BLaER1 (cell line): Measurements from ENCODE around the gene MAGEA1.
"Not testable (repeated sequence)": the region's sequence is repeated elsewhere in the genome, so short reads cannot be mapped to it uniquely, and the experiment has no call there.

ENCODE experiments used
- H3K27ac ChIP-seq: shearing (Covaris generic); formaldehyde crosslinking; 2 replicates; pipeline ENCODE4 v1.8.1; 2022
- H3K27me3 ChIP-seq: shearing (Covaris generic); formaldehyde crosslinking; 2 replicates; pipeline ENCODE4 v1.8.1; 2022
- H3K36me3 ChIP-seq: shearing (Covaris generic); formaldehyde crosslinking; 2 replicates; pipeline ENCODE4 v1.8.1; 2022
- H3K4me1 ChIP-seq: shearing (Covaris generic); formaldehyde crosslinking; 2 replicates; pipeline ENCODE4 v1.8.1; 2022
- H3K4me2 ChIP-seq: shearing (Covaris generic); formaldehyde crosslinking; 2 replicates; pipeline ENCODE4 v1.8.1; 2022
- H3K4me3 ChIP-seq: shearing (Covaris generic); formaldehyde crosslinking; 2 replicates; pipeline ENCODE4 v1.8.1; 2022
- H3K9ac ChIP-seq: shearing (Covaris generic); formaldehyde crosslinking; 2 replicates; pipeline ENCODE4 v1.8.1; 2022
- H3K9me3 ChIP-seq: shearing (Covaris generic); formaldehyde crosslinking; 2 replicates; pipeline ENCODE4 v1.8.1; 2022
- H4K20me1 ChIP-seq: shearing (Covaris generic); formaldehyde crosslinking; 2 replicates; pipeline ENCODE4 v1.8.1; 2022
- Cebpa-rat ChIP-seq: shearing (Covaris generic); IDR thresholded peaks from 2 replicates; pipeline ENCODE4 v1.8.1; 2022

MAGEA1 gene

GRCh38 chrX:153179131-153179530 lies at the start of gene MAGEA1:
Gene MAGEA1 (plus strand): TSS chrX:153179284. CDS start chrX:153182390, 3,106 bp downstream.
- H3K27me3 ChIP-seq = peaks cover 60% of the 10 kb centered on the region
- H3K36me3 ChIP-seq = no peaks in the 10 kb centered on the region
- H3K4me2 ChIP-seq = no peak within 1 kb of the TSS
- H3K9ac ChIP-seq = no peak within 1 kb of the TSS
- H4K20me1 ChIP-seq = peaks cover 5% of the 10 kb centered on the region; the same call in 1 of the 2 replicates
- TF ChIP-seq Cebpa-rat = no peak
- no peak within 1 kb of the TSS for H3K27ac ChIP-seq
- H3K9me3 ChIP-seq = 0 out of 2 replicates have a peak, but pooled peaks cover 5% of the 10 kb centered on the region
- no peak within 1 kb of the TSS for H3K4me3 ChIP-seq
- H3K4me1 ChIP-seq = no peaks in the 10 kb centered on the region

GRCh38 chrX:153132924-153133323 lies 46.2 kb upstream of the MAGEA1 start:
- H3K4me1 ChIP-seq, H4K20me1 ChIP-seq, H3K4me3 ChIP-seq, H3K27ac ChIP-seq, H3K4me2 ChIP-seq, H3K27me3 ChIP-seq, H3K9ac ChIP-seq, H3K36me3 ChIP-seq, H3K9me3 ChIP-seq: not testable (repeated sequence)

DNA sequence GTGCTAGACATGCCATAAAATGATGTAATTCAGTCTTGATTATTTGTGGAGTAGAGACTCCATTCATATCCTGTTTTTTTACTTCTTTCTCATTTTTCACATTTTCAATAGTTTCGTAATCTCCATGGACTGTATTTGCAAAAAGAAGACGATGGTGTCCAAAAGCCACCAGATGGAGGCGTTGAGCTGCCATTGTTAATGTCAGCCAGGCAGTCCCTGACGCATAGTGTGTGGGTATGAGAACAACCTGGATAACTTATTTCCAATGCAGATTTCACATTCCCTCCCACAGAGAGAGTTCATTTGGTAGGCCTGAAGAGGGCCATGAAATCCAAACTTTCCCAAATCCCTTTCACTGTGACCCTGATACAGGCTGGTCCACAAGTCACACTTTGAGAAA lies 40.0 kb upstream of the MAGEA1 start:
- H3K36me3 ChIP-seq, H3K9me3 ChIP-seq, H4K20me1 ChIP-seq, H3K27me3 ChIP-seq, H3K9ac ChIP-seq, H3K27ac ChIP-seq, H3K4me1 ChIP-seq, H3K4me2 ChIP-seq, H3K4me3 ChIP-seq: not testable (repeated sequence)

- H3K27me3 ChIP-seq = peaks cover 13% of the 10 kb centered on the region
- H3K9me3 ChIP-seq, H3K4me3 ChIP-seq, H3K9ac ChIP-seq, H4K20me1 ChIP-seq, H3K4me2 ChIP-seq, H3K36me3 ChIP-seq, H3K4me1 ChIP-seq, H3K27ac ChIP-seq: not testable (repeated sequence)
These were observed 32.8 kb upstream of the MAGEA1 start for GRCh38 chrX:153146288-153146687.

- Histone ChIP-seq H4K20me1 (no peaks in the 10 kb centered on the region), H3K9me3 (no peaks in the 10 kb centered on the region), H3K9ac (no peak overlapping the region), H3K36me3 (no peaks in the 10 kb centered on the region), H3K27me3 (peaks cover 73% of the 10 kb centered on the region), H3K4me3 (no peak overlapping the region), H3K4me1 (no peaks in the 10 kb centered on the region), H3K4me2 (no peak overlapping the region), H3K27ac (no peak overlapping the region)
- TF ChIP-seq Cebpa-rat = no peak
These were observed 25.6 kb upstream of the MAGEA1 start for GRCh38 chrX:153153516-153153915.

DNA sequence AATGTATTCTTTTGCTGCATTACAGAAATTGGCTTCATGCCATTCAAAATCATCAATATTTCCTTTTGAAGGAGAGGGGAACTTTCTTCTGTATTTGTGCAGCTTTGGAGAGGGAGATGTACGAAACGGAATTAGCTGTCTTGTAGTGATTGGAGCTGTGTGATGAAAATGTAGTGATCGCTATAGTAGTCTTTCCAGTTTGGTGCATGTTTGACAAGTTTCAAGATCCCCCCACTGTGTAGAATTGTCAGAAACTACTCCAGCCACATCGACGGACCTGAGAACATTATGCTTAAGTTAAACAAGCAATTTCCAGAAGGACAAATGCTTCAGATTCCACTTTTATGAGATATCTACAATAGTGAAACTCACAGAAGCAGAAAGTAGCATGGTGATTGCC lies 21.6 kb upstream of the MAGEA1 start:
- no peak overlapping the region for H3K27ac ChIP-seq
- H4K20me1 ChIP-seq = no peaks in the 10 kb centered on the region
- no peaks in the 10 kb centered on the region for H3K4me1 ChIP-seq
- H3K27me3 ChIP-seq = peaks cover 82% of the 10 kb centered on the region
- H3K4me2 ChIP-seq = no peak overlapping the region
- no peaks in the 10 kb centered on the region for H3K9me3 ChIP-seq
- no peak for TF ChIP-seq Cebpa-rat
- no peaks in the 10 kb centered on the region for H3K36me3 ChIP-seq
- no peak overlapping the region for H3K4me3 ChIP-seq
- no peak overlapping the region for H3K9ac ChIP-seq

GRCh38 chrX:153158319-153158718 lies 20.8 kb upstream of the MAGEA1 start:
- Histone ChIP-seq H3K4me1 (no peaks in the 10 kb centered on the region), H3K4me2 (no peak overlapping the region), H3K4me3 (no peak overlapping the region), H3K9ac (no peak overlapping the region), H3K9me3 (no peaks in the 10 kb centered on the region), H3K27me3 (peaks cover 78% of the 10 kb centered on the region), H4K20me1 (no peaks in the 10 kb centered on the region), H3K27ac (no peak overlapping the region), H3K36me3 (no peaks in the 10 kb centered on the region)
- no peak for TF ChIP-seq Cebpa-rat

GRCh38 chrX:153161952-153162351 lies 17.1 kb upstream of the MAGEA1 start:
- Histone ChIP-seq H3K9ac (no peak overlapping the region), H3K36me3 (no peaks in the 10 kb centered on the region), H3K4me2 (no peak overlapping the region), H4K20me1 (no peaks in the 10 kb centered on the region), H3K27ac (no peak overlapping the region), H3K4me1 (no peaks in the 10 kb centered on the region), H3K4me3 (no peak overlapping the region), H3K27me3 (peaks cover 81% of the 10 kb centered on the region), H3K9me3 (no peaks in the 10 kb centered on the region)
- no peak for TF ChIP-seq Cebpa-rat

- H3K4me3 ChIP-seq = no peak overlapping the region
- TF ChIP-seq Cebpa-rat = no peak
- no peak overlapping the region for H3K4me2 ChIP-seq
- H4K20me1 ChIP-seq = no peaks in the 10 kb centered on the region
- H3K4me1 ChIP-seq = no peaks in the 10 kb centered on the region
- H3K27ac ChIP-seq = no peak overlapping the region
- H3K9me3 ChIP-seq = peaks cover 1% of the 10 kb centered on the region
- H3K36me3 ChIP-seq = no peaks in the 10 kb centered on the region
- peaks cover 69% of the 10 kb centered on the region for H3K27me3 ChIP-seq
- H3K9ac ChIP-seq = no peak overlapping the region
These were observed 14.4 kb upstream of the MAGEA1 start for GRCh38 chrX:153164733-153165132.

GRCh38 chrX:153168423-153168822 lies 10.7 kb upstream of the MAGEA1 start:
- H3K9ac ChIP-seq, H3K27ac ChIP-seq, H3K4me2 ChIP-seq, H3K4me3 ChIP-seq, H3K9me3 ChIP-seq, H3K4me1 ChIP-seq, H3K36me3 ChIP-seq, H4K20me1 ChIP-seq: not testable (repeated sequence)
- H3K27me3 ChIP-seq = peaks cover 67% of the 10 kb centered on the region

DNA sequence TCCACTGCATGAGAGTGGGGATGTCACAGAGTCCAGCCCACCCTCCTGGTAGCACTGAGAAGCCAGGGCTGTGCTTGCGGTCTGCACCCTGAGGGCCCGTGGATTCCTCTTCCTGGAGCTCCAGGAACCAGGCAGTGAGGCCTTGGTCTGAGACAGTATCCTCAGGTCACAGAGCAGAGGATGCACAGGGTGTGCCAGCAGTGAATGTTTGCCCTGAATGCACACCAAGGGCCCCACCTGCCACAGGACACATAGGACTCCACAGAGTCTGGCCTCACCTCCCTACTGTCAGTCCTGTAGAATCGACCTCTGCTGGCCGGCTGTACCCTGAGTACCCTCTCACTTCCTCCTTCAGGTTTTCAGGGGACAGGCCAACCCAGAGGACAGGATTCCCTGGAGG lies 2.7 kb downstream of the MAGEA1 start:
- H3K4me3 ChIP-seq = no peak overlapping the region
- H4K20me1 ChIP-seq = peaks cover 5% of the 10 kb centered on the region; the same call in 1 of the 2 replicates
- peaks cover 69% of the 10 kb centered on the region for H3K27me3 ChIP-seq
- H3K27ac ChIP-seq = no peak overlapping the region
- no peaks in the 10 kb centered on the region for H3K36me3 ChIP-seq
- no peaks in the 10 kb centered on the region for H3K4me1 ChIP-seq
- TF ChIP-seq Cebpa-rat = no peak
- no peak overlapping the region for H3K4me2 ChIP-seq
- H3K9ac ChIP-seq = no peak overlapping the region
- 0 out of 2 replicates have a peak, but pooled peaks cover 5% of the 10 kb centered on the region for H3K9me3 ChIP-seq
